IPS-20b (cell line): ENCODE data around the gene PTCH2.
"Not testable (repeated sequence)": the region's sequence is repeated elsewhere in the genome, so short reads cannot be mapped to it uniquely, and the experiment has no call there.

Experiments
- H3K27ac ChIP-seq: one replicate; pipeline ENCODE4 v1.5.1; 2013; ENCODE audit warnings: low read length
- H3K27me3 ChIP-seq: 2 replicates; pipeline ENCODE4 v1.6.1; 2013; ENCODE audit warnings: mild to moderate bottlenecking, low read length, inconsistent platforms; ENCODE audit not compliant: insufficient read depth
- H3K36me3 ChIP-seq: 2 replicates; pipeline ENCODE4 v1.6.1; 2013; ENCODE audit warnings: low read depth, mild to moderate bottlenecking, inconsistent platforms, low read length, moderate library complexity; ENCODE audit not compliant: insufficient read depth
- H3K4me1 ChIP-seq: 2 replicates; pipeline ENCODE4 v1.6.1; 2013; ENCODE audit warnings: mild to moderate bottlenecking, control low read depth, inconsistent platforms, low read length, moderate library complexity; ENCODE audit not compliant: insufficient read depth
- H3K4me3 ChIP-seq: 2 replicates; pipeline ENCODE4 v1.5.1; 2013; ENCODE audit warnings: mild to moderate bottlenecking, low read length, inconsistent platforms
- H3K9ac ChIP-seq: 2 replicates; pipeline ENCODE4 v1.6.1; 2013; ENCODE audit warnings: low read depth, mild to moderate bottlenecking, inconsistent platforms, low read length, moderate library complexity
- H3K9me3 ChIP-seq: 2 replicates; pipeline ENCODE4 v1.6.1; 2013; ENCODE audit warnings: mild to moderate bottlenecking, low read depth, low read length, inconsistent platforms; ENCODE audit not compliant: insufficient read depth

The PTCH2 gene

DNA sequence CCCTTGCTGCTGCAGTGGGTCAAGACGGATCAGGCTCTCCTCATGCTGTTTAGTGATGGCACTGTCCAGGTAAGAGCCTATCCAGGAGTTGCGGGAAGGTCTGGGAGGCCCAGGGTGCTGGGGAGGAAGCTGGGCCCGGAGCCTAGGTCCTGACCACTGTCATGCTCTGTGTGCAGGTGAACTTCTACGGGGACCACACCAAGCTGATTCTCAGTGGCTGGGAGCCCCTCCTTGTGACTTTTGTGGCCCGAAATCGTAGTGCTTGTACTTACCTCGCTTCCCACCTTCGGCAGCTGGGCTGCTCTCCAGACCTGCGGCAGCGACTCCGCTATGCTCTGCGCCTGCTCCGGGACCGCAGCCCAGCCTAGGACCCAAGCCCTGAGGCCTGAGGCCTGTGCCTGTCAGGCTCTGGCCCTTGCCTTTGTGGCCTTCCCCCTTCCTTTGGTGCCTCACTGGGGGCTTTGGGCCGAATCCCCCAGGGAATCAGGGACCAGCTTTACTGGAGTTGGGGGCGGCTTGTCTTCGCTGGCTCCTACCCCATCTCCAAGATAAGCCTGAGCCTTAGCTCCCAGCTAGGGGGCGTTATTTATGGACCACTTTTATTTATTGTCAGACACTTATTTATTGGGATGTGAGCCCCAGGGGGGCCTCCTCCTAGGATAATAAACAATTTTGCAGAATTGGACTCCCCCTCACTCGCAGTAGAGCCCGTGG is 37.6 kb downstream of the PTCH2 start:
- Histone ChIP-seq H3K9ac (no peak overlapping the region), H3K4me1 (peaks cover 31% of the 10 kb centered on the region)

DNA sequence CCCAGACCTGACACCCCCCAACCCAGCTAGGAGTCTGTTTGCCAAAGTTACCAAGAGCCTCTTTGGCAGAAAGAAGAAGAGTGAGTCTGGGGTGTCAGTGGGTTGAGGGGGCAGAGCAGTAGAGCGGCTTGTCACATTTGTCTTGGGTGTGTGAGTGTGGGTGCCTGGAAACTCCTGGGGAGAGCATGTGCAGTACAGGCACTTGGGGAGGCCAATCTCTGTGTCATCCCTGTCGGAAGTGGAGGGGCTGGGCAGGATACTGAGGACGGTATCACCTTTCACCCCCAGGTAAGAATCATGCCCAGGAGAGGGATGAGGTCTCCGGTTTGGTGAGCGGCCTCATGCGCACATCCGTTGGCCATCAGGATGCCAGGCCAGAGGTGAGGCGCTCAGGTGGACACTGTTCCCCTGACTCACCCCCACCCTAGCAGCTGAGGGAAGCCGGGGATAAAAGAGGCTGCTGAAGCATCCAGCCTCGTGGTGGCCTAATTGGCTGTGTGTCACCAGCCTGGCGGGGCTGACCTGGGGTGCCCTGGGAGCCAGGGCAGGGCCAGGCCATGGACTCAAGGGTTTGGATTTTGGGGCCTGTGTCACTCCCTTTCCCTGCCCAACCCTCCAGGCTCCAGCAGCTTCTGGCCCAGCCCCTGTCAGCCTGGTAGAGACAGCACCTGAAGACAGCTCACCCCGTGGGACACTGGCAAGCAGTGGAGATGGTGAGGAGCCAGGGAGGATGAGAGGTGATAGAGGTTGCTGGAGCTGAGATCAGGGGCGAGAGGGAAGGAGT is 39.5 kb downstream of the PTCH2 start:
- H3K4me1 ChIP-seq = peaks cover 21% of the 10 kb centered on the region
- no peak overlapping the region for H3K4me3 ChIP-seq
- H3K27me3 ChIP-seq = peaks cover 6% of the 10 kb centered on the region; the same call in 1 of the 2 replicates
- no peaks in the 10 kb centered on the region for H3K9me3 ChIP-seq
- peaks cover 29% of the 10 kb centered on the region for H3K36me3 ChIP-seq
- H3K9ac ChIP-seq = no peak overlapping the region
- no peak overlapping the region for H3K27ac ChIP-seq

More for the DNA sequence above, 37.6 kb downstream of the PTCH2 start:
- Histone ChIP-seq H3K4me3 (no peak overlapping the region), H3K27me3 (peaks cover 6% of the 10 kb centered on the region; the same call in 1 of the 2 replicates), H3K9me3 (no peaks in the 10 kb centered on the region), H3K36me3 (peaks cover 29% of the 10 kb centered on the region), H3K27ac (no peak overlapping the region)

GRCh38 chr1:44803062-44803311 is 40.1 kb downstream of the PTCH2 start:
- Histone ChIP-seq H3K9me3 (no peaks in the 10 kb centered on the region), H3K4me1 (peaks cover 17% of the 10 kb centered on the region), H3K4me3 (no peak overlapping the region), H3K27me3 (peaks cover 6% of the 10 kb centered on the region; the same call in 1 of the 2 replicates), H3K9ac (no peak overlapping the region), H3K27ac (no peak overlapping the region), H3K36me3 (peaks cover 29% of the 10 kb centered on the region)

- Histone ChIP-seq H3K27me3 (peaks cover 6% of the 10 kb centered on the region; the same call in 1 of the 2 replicates), H3K36me3 (peaks cover 29% of the 10 kb centered on the region), H3K27ac (no peak overlapping the region), H3K9me3 (no peaks in the 10 kb centered on the region), H3K4me3 (no peak overlapping the region), H3K9ac (no peak overlapping the region), H3K4me1 (peaks cover 12% of the 10 kb centered on the region)
Observed at GRCh38 chr1:44802306-44803061, 40.6 kb downstream of the PTCH2 start.

GRCh38 chr1:44801491-44802305 is 41.4 kb downstream of the PTCH2 start:
- no peak overlapping the region for H3K27ac ChIP-seq
- H3K36me3 ChIP-seq = peaks cover 29% of the 10 kb centered on the region
- H3K4me3 ChIP-seq = no peak overlapping the region
- peaks cover 6% of the 10 kb centered on the region for H3K4me1 ChIP-seq
- H3K9me3 ChIP-seq = no peaks in the 10 kb centered on the region
- no peak overlapping the region for H3K9ac ChIP-seq
- peaks cover 6% of the 10 kb centered on the region; the same call in 1 of the 2 replicates for H3K27me3 ChIP-seq

- H3K4me1 ChIP-seq = peaks cover 3% of the 10 kb centered on the region; the same call in 1 of the 2 replicates
Observed at GRCh38 chr1:44799770-44800584, 43.1 kb downstream of the PTCH2 start, which contains the start of gene PLK3. TSS of gene PLK3 (plus strand) at chr1:44800377. CDS start at chr1:44800464, 87 bp downstream.

GRCh38 chr1:44798481-44799365 is 44.3 kb downstream of the PTCH2 start:
- Histone ChIP-seq H3K27me3 (peaks cover 6% of the 10 kb centered on the region; the same call in 1 of the 2 replicates), H3K27ac (no peak overlapping the region), H3K4me1 (peaks cover 3% of the 10 kb centered on the region; the same call in 1 of the 2 replicates), H3K4me3 (no peak overlapping the region), H3K9me3 (no peaks in the 10 kb centered on the region), H3K36me3 (peaks cover 9% of the 10 kb centered on the region; the same call in 1 of the 2 replicates), H3K9ac (no peak overlapping the region; the same call in 1 of the 2 replicates)

More at GRCh38 chr1:44799770-44800584, 43.1 kb downstream of the PTCH2 start, which contains the start of gene PLK3:
- peak within 1 kb of the TSS; percentile 92 for H3K9ac ChIP-seq
- peak within 1 kb of the TSS; percentile 87 for H3K4me3 ChIP-seq
- H3K9me3 ChIP-seq = no peaks in the 10 kb centered on the region
- H3K36me3 ChIP-seq = peaks cover 19% of the 10 kb centered on the region; the same call in 1 of the 2 replicates
- H3K27me3 ChIP-seq = peaks cover 6% of the 10 kb centered on the region; the same call in 1 of the 2 replicates
- peak within 1 kb of the TSS; percentile 79 for H3K27ac ChIP-seq

GRCh38 chr1:44797886-44798285 is 45.2 kb downstream of the PTCH2 start:
- H3K4me3 ChIP-seq, H3K9ac ChIP-seq, H3K36me3 ChIP-seq, H3K9me3 ChIP-seq, H3K27me3 ChIP-seq, H3K27ac ChIP-seq, H3K4me1 ChIP-seq: not testable (repeated sequence)

GRCh38 chr1:44792736-44793502 is 50.1 kb downstream of the PTCH2 start:
- no peak overlapping the region for H3K4me3 ChIP-seq
- no peaks in the 10 kb centered on the region for H3K9me3 ChIP-seq
- H3K36me3 ChIP-seq = no peaks in the 10 kb centered on the region
- H3K27me3 ChIP-seq = no peaks in the 10 kb centered on the region
- no peak overlapping the region for H3K9ac ChIP-seq
- H3K4me1 ChIP-seq = peaks cover 6% of the 10 kb centered on the region; the same call in 1 of the 2 replicates
- no peak overlapping the region for H3K27ac ChIP-seq
